Measurements from ENCODE around the gene RAD1. TPM values are rescaled to one million over a fixed set of nuclear protein-coding genes. Genes with fewer than 3 reads are reported as not detected.

RAD1 gene
- total and polyA plus RNA-seq, 2 of the 8 experiments (the other 6 are each of a cell fraction or from before 2014, with no cell fraction given): 15.1 to 37.3 TPM

DNA sequence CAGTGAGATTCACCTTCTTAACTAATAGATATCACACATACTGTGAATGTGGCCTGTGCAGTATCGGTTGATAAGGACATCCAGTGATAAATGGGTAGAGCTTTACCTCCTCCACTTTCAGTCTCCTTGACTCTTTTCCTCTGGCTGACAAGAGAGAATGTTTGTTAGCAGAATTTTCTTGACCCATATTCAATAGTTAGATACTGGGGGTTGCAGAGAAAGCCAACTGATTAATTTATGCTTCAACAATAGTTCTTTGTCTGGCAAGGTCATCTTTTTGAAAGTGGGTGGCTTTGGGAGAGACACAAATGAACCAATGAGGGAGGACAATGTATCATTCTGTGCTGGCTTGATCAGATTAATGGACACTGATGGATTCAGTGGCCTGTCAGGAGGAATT, 46.0 kb downstream of the RAD1 start:
- DNase-seq (ENCODE audit: low read depth in 1 of 2, low spot score in 2 of 2) (no peak), FAIRE-seq (no peak)
- Histone ChIP-seq H4K5ac (ENCODE audit: insufficient read length, low read depth, low read length) (no peak overlapping the region), H2AFZ (ENCODE audit: low read length) (no peak overlapping the region), H2BK15ac (ENCODE audit: low read length) (no peak overlapping the region), H3K23ac (ENCODE audit: insufficient read length) (no peak overlapping the region), H2BK20ac (ENCODE audit: low read length) (no peak overlapping the region), H3K14ac (ENCODE audit: insufficient read length) (no peak overlapping the region), H3K4me1 (replicated peaks in 1 of 4; ENCODE audit: control insufficient read depth in 3 of 4, insufficient read depth in 4 of 4, low read length in 3 of 4) (peaks cover 0 to 6% (median 0%) of the 10 kb centered on the region in 4 experiments; a peak in 3 of 7 replicates), H3K9me3 (ENCODE audit: insufficient read depth in 2 of 2, low read depth in 1 of 2, low read length in 1 of 2) (no peaks in the 10 kb centered on the region), H3K4me2 (ENCODE audit: insufficient read depth in 1 of 2, low read depth in 2 of 2, low read length in 2 of 2) (no peak overlapping the region), H4K20me1 (replicated peaks in 1 of 2; ENCODE audit: control insufficient read depth in 1 of 2, insufficient read depth in 2 of 2, low read length in 2 of 2) (no peaks in the 10 kb centered on the region), H2BK12ac (ENCODE audit: low read depth, low read length) (no peak overlapping the region), H2BK120ac (replicated peaks; ENCODE audit: low read depth, low read length) (no peak overlapping the region), H3K4me3 (ENCODE audit: extremely low read depth in 1 of 4, insufficient read depth in 2 of 4, low read depth in 3 of 4, low read length in 4 of 4) (no peak overlapping the region), H2BK5ac (ENCODE audit: low read depth, low read length) (no peak overlapping the region), H4K91ac (replicated peaks; ENCODE audit: insufficient read length, low read length) (no peak overlapping the region), H3K23me2 (ENCODE audit: low read depth, low read length) (no peaks in the 10 kb centered on the region), H3K4ac (replicated peaks; ENCODE audit: insufficient read length, low read depth, low read length) (no peak overlapping the region), H4K8ac (ENCODE audit: extremely low read depth, insufficient read depth, low read length) (no peak overlapping the region), H3K9ac (replicated peaks in 1 of 4; ENCODE audit: extremely low read depth in 1 of 4, low read depth in 3 of 4, low read length in 3 of 4) (no peak overlapping the region), H3K79me1 (ENCODE audit: low read depth, low read length) (no peaks in the 10 kb centered on the region), H2AK5ac (ENCODE audit: low read depth, low read length) (no peak overlapping the region), H3K79me2 (ENCODE audit: control insufficient read depth in 1 of 2, insufficient read depth in 2 of 2, low read length in 2 of 2) (no peaks in the 10 kb centered on the region), H3K36me3 (ENCODE audit: control insufficient read depth in 2 of 4, insufficient read depth in 4 of 4, low read length in 3 of 4) (peaks cover 0 to 2% (median 0%) of the 10 kb centered on the region in 4 experiments; a peak in 1 of 8 replicates), H3K56ac (replicated peaks; ENCODE audit: insufficient read length, low read depth, low read length) (no peak overlapping the region), H3K27ac (ENCODE audit: low read depth, low read length) (no peak overlapping the region), H3K18ac (ENCODE audit: extremely low read depth, low read length) (no peak overlapping the region), H3K27me3 (replicated peaks in 1 of 4; ENCODE audit: control insufficient read depth in 3 of 4, extremely low read depth in 1 of 4, insufficient read depth in 3 of 4, low read length in 3 of 4) (no peaks in the 10 kb centered on the region)
- 95% methylated on average over 1 of the region's 1 CpG; no CpG with 5 or more reads in 1 of the 2 experiments for WGBS, 2 experiments (ENCODE audit: extremely low coverage in 1 of 2, insufficient coverage in 1 of 2, insufficient read length in 1 of 2, insufficient replicate concordance in 2 of 2, low coverage in 1 of 2, low lambda C conversion rate in 2 of 2, missing lambda C conversion rate in 1 of 2)
- CTCF ChIA-PET (ENCODE audit: partially characterized antibody): interaction anchor here (1.5 kb wide), 1 partner anchor 29 kb away, joined by 4 read pairs; no protein-coding TSS in a partner anchor
- POLR2A ChIA-PET (ENCODE audit: partially characterized antibody): interaction anchor here (1.4 kb wide), 1 partner anchor 30 kb away, joined by 3 read pairs; the partner anchor contains the start of gene TTC23L
- TF ChIP-seq, protein P1, sequence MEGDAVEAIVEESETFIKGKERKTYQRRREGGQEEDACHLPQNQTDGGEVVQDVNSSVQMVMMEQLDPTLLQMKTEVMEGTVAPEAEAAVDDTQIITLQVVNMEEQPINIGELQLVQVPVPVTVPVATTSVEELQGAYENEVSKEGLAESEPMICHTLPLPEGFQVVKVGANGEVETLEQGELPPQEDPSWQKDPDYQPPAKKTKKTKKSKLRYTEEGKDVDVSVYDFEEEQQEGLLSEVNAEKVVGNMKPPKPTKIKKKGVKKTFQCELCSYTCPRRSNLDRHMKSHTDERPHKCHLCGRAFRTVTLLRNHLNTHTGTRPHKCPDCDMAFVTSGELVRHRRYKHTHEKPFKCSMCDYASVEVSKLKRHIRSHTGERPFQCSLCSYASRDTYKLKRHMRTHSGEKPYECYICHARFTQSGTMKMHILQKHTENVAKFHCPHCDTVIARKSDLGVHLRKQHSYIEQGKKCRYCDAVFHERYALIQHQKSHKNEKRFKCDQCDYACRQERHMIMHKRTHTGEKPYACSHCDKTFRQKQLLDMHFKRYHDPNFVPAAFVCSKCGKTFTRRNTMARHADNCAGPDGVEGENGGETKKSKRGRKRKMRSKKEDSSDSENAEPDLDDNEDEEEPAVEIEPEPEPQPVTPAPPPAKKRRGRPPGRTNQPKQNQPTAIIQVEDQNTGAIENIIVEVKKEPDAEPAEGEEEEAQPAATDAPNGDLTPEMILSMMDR (IDR thresholded peaks at IDR 0.05; ENCODE audit: control extremely low read depth in 1 of 3, insufficient read depth in 1 of 3, low read depth in 1 of 3, low read length in 3 of 3): no peak
- TF ChIP-seq RFX5 (IDR thresholded peaks at IDR 0.05; ENCODE audit: borderline replicate concordance, low read depth, low read length): no peak
- no peak for TF ChIP-seq RBBP5 (IDR thresholded peaks at IDR 0.05; ENCODE audit: borderline replicate concordance, low read depth, low read length)

All from H1 (cell line).